Caki2 (cell line): Measurements from ENCODE around the gene AP1B1. TPM values are rescaled to one million over a fixed set of nuclear protein-coding genes. Genes with fewer than 3 reads are reported as not detected.
A peak's percentile ranks its signal among the peaks of the same experiment; 100 is the strongest.

Experiments used
- DNase-seq: peaks from one replicate; pipeline ENCODE4 v3.0.0-alpha.2; 2015; ENCODE audit warnings: low read depth
- in situ Hi-C: cut with HindIII; loops from 2 replicates; pipeline ENCODE4 v1.10.0; 2016; ENCODE audit warnings: low sequenced_read_pairs, low pct_unique_long_range_greater_than_20kb, mixed read lengths
- total RNA-seq: library from RNA; depleted of rRNA; stranded (reverse); fragments of >200 nt; shearing (Covaris generic); gene quantifications from 2 replicates; pipeline ENCODE4 v1.2.3, GENCODE V29; 2014; ENCODE audit warnings: low replicate concordance

Gene AP1B1
- total RNA-seq, 1 experiment from 2014 or later: 70.2 TPM

GRCh38 chr22:29326481-29326880 is 61.9 kb downstream of the AP1B1 start:
- in situ Hi-C loops: no loop called here

GRCh38 chr22:29325785-29326315 is 62.5 kb downstream of the AP1B1 start:
- no peak for DNase-seq
- in situ Hi-C loops: no loop called here

More at GRCh38 chr22:29326481-29326880, 61.9 kb downstream of the AP1B1 start:
- no peak for DNase-seq

- in situ Hi-C loops: no loop called here
- no peak for DNase-seq
Observed at GRCh38 chr22:29325356-29325755, 63.0 kb downstream of the AP1B1 start.

GRCh38 chr22:29323641-29324040 is 64.7 kb downstream of the AP1B1 start:
- in situ Hi-C loops: no loop called here
- DNase-seq: no peak

GRCh38 chr22:29320546-29320945 is 67.8 kb downstream of the AP1B1 start:
- in situ Hi-C loops: no loop called here
- DNase-seq: no peak

- DNase-seq: no peak
- in situ Hi-C loops: no loop called here
Observed at GRCh38 chr22:29319072-29319471, 69.3 kb downstream of the AP1B1 start.

- in situ Hi-C loops: no loop called here
- DNase-seq: no peak
Observed at GRCh38 chr22:29317827-29318454, 70.4 kb downstream of the AP1B1 start.

- no peak for DNase-seq
- in situ Hi-C loops: no loop called here
Observed at GRCh38 chr22:29316141-29316828, 72.1 kb downstream of the AP1B1 start.

- no peak for DNase-seq
- in situ Hi-C loops: no loop called here
Observed at GRCh38 chr22:29315286-29316140, 72.9 kb downstream of the AP1B1 start, which contains the start of gene RASL10A. RASL10A (minus strand) TSS chr22:29315697; CDS start chr22:29315246, 451 bp downstream.

GRCh38 chr22:29314537-29315285 is 73.7 kb downstream of the AP1B1 start:
- no peak for DNase-seq
- in situ Hi-C loops: no loop called here

GRCh38 chr22:29313576-29314466 is 74.5 kb downstream of the AP1B1 start:
- in situ Hi-C loops: no loop called here
- no peak for DNase-seq

- no peak for DNase-seq
Observed at GRCh38 chr22:29313126-29313575, 75.2 kb downstream of the AP1B1 start.

GRCh38 chr22:29312218-29313125 is 75.9 kb downstream of the AP1B1 start:
- DNase-seq: no peak
- in situ Hi-C loops: no loop called here

More at GRCh38 chr22:29313126-29313575, 75.2 kb downstream of the AP1B1 start:
- in situ Hi-C loops: no loop called here

GRCh38 chr22:29311464-29312217 is 76.7 kb downstream of the AP1B1 start:
- DNase-seq: no peak
- in situ Hi-C loops: no loop called here

- peak; percentile 95 for DNase-seq
- in situ Hi-C loops: no loop called here
Observed at GRCh38 chr22:29310863-29311339, 77.5 kb downstream of the AP1B1 start.
